Mesenchymal stem cell (in vitro differentiated cells and primary cell): ENCODE results near the gene MCM3AP.
"Not testable (repeated sequence)": the region's sequence is repeated elsewhere in the genome, so short reads cannot be mapped to it uniquely, and the experiment has no call there.

Experiments used
- DNase-seq: peaks from one replicate; pipeline ENCODE4 v3.0.0-alpha.2; 2013
- H2AFZ ChIP-seq: one replicate; pipeline ENCODE4 v1.6.1; 2013; ENCODE audit warnings: low read depth, mild to moderate bottlenecking, control low read depth, inconsistent platforms, low read length, moderate library complexity
- H2AK5ac ChIP-seq: 2 replicates; pipeline ENCODE4 v1.6.1; 2013; ENCODE audit warnings: low read length, moderate library complexity, mild to moderate bottlenecking, inconsistent platforms; ENCODE audit not compliant: severe bottlenecking
- H2BK120ac ChIP-seq: one replicate; pipeline ENCODE4 v1.6.1; 2013; ENCODE audit warnings: low read depth, mild to moderate bottlenecking, inconsistent platforms, low read length, moderate library complexity
- H2BK12ac ChIP-seq, 2 experiments: one replicate each; pipeline ENCODE4 v1.6.1; 2013; ENCODE audit warnings: inconsistent platforms in 2 of 2, low read length in 2 of 2, mild to moderate bottlenecking in 2 of 2, moderate library complexity in 2 of 2, control low read depth in 1 of 2
- H2BK15ac ChIP-seq: one replicate; pipeline ENCODE4 v1.6.1; 2013; ENCODE audit warnings: mild to moderate bottlenecking, low read depth, inconsistent platforms; ENCODE audit not compliant: poor library complexity, severe bottlenecking
- H2BK5ac ChIP-seq: 2 replicates; pipeline ENCODE4 v1.6.1; 2013; ENCODE audit warnings: low read depth, mild to moderate bottlenecking, low read length, control low read depth, inconsistent platforms; ENCODE audit not compliant: poor library complexity, severe bottlenecking
- H3K14ac ChIP-seq, 2 experiments: one replicate each; pipeline ENCODE4 v1.6.1; 2013; ENCODE audit warnings: inconsistent platforms in 2 of 2, low read length in 2 of 2, control low read depth in 1 of 2, mild to moderate bottlenecking in 1 of 2, moderate library complexity in 1 of 2
- H3K18ac ChIP-seq, 2 experiments: one replicate each; pipeline ENCODE4 v1.6.1; 2013; ENCODE audit warnings: inconsistent platforms in 2 of 2, low read length in 2 of 2, control low read depth in 1 of 2, low read depth in 1 of 2, mild to moderate bottlenecking in 1 of 2
- H3K23ac ChIP-seq, 2 experiments: one replicate each; pipeline ENCODE4 v1.6.1; 2013; ENCODE audit warnings: inconsistent platforms in 2 of 2, low read length in 2 of 2, mild to moderate bottlenecking in 2 of 2, moderate library complexity in 2 of 2, control low read depth in 1 of 2
- H3K27ac ChIP-seq: 2 replicates; pipeline ENCODE4 v1.5.1; 2013; ENCODE audit warnings: mild to moderate bottlenecking, moderate library complexity, low read length, control low read depth, inconsistent platforms; ENCODE audit not compliant: poor library complexity, severe bottlenecking
- H3K27me3 ChIP-seq, 2 experiments: 2 replicates each; pipeline versions ENCODE4 v1.6.1 to v1.7.0; 2013; ENCODE audit warnings: low read length in 2 of 2, mild to moderate bottlenecking in 2 of 2, moderate library complexity in 2 of 2, control low read depth in 1 of 2, inconsistent platforms in 1 of 2; ENCODE audit not compliant: control insufficient read depth in 1 of 2, insufficient read depth in 1 of 2
- H3K36me3 ChIP-seq, 2 experiments: 2 replicates each; pipeline versions ENCODE4 v1.6.1 to v1.7.0; 2013; ENCODE audit warnings: low read length in 2 of 2, control low read depth in 1 of 2, inconsistent platforms in 1 of 2, low read depth in 1 of 2, mild to moderate bottlenecking in 1 of 2; ENCODE audit not compliant: insufficient read depth in 2 of 2, control insufficient read depth in 1 of 2
- H3K4ac ChIP-seq, 2 experiments: one replicate each; pipeline ENCODE4 v1.6.1; 2013; ENCODE audit warnings: inconsistent platforms in 2 of 2, low read length in 2 of 2, mild to moderate bottlenecking in 2 of 2, moderate library complexity in 2 of 2, control low read depth in 1 of 2, low read depth in 1 of 2
- H3K4me1 ChIP-seq: 2 replicates; pipeline ENCODE4 v1.6.1; 2013; ENCODE audit warnings: low read depth, low read length, control low read depth; ENCODE audit not compliant: control insufficient read depth, insufficient read depth
- H3K4me2 ChIP-seq: 2 replicates; pipeline ENCODE4 v1.6.1; 2013; ENCODE audit warnings: low read length, mild to moderate bottlenecking, inconsistent platforms; ENCODE audit not compliant: poor library complexity, severe bottlenecking
- H3K4me3 ChIP-seq, 2 experiments: 2 replicates each; pipeline versions ENCODE4 v1.5.1 to v1.7.0; 2013; ENCODE audit warnings: low read length in 2 of 2, mild to moderate bottlenecking in 2 of 2, control low read depth in 1 of 2, low read depth in 1 of 2; ENCODE audit not compliant: insufficient read depth in 1 of 2
- H3K79me1 ChIP-seq: replicated peaks from 2 replicates; pipeline ENCODE4 v1.6.1; 2013; ENCODE audit warnings: mild to moderate bottlenecking, control low read depth, low read length, inconsistent platforms; ENCODE audit not compliant: poor library complexity, severe bottlenecking
- H3K9ac ChIP-seq: 2 replicates; pipeline ENCODE4 v1.7.0; 2013; ENCODE audit warnings: mild to moderate bottlenecking, low read length, moderate library complexity
- H3K9me3 ChIP-seq: 2 replicates; pipeline ENCODE4 v1.7.0; 2013; ENCODE audit warnings: mild to moderate bottlenecking, low read length; ENCODE audit not compliant: control insufficient read depth
- H4K8ac ChIP-seq: one replicate; pipeline ENCODE4 v1.6.1; 2013; ENCODE audit warnings: inconsistent platforms, mild to moderate bottlenecking, low read length, moderate library complexity
- H4K91ac ChIP-seq: one replicate; pipeline ENCODE4 v1.6.1; 2013; ENCODE audit warnings: mild to moderate bottlenecking, low read length, inconsistent platforms
- WGBS: methylation state at CpG from one replicate; pipeline ENCODE4 v1.1.7; 2013; ENCODE audit warnings: mixed read lengths; 5-methylcytosine and 5-hydroxymethylcytosine counted together

The MCM3AP gene

DNA sequence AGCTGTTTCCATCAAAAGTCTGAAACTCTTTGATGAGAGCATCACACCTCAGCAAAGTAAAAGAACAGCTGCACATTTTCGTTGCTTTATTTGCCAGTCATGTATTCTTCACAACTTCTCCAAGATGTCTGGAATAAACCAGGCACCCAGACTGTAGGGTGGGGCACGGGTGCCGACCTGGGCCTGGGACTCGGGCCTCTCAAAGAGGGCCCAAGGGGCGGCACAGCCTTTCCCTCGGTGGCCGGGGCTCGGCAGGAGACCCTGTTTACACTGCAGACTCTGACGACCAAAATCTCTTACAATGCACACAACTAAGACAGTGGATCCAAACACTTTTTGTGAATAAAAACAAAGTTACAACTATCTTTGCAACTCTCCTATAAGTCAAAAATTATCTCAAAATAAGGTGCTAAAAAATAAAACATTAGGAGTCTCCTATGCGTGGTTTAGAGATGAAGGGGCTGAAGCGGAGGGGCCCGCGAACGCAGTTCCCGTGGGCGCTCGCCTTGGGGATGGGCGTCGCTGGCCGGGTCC, 57.5 kb downstream of the MCM3AP start:
- H3K18ac ChIP-seq, result peak overlapping the region; percentile 89 to 99
- no peak overlapping the region for H4K8ac ChIP-seq
- peak overlapping the region in 1 of 2 experiments; percentile 95 for H2BK12ac ChIP-seq
- DNase-seq, result peak; percentile 15
- no peak overlapping the region for H4K91ac ChIP-seq
- H2BK15ac ChIP-seq, result no peak overlapping the region
- peak overlapping the region; percentile 39 for H3K27ac ChIP-seq
- under 1% methylated on average over 20 of the region's 20 CpGs for WGBS
- no peak overlapping the region for H2BK5ac ChIP-seq
- H3K9me3 ChIP-seq, result no peaks in the 10 kb centered on the region
- peak overlapping the region; percentile 94 to 97 for H3K4me3 ChIP-seq
- H3K23ac ChIP-seq, result peak overlapping the region in 1 of 2 experiments; percentile 91
- H3K4me1 ChIP-seq, result peaks cover 26% of the 10 kb centered on the region
- peaks cover 14 to 25% of the 10 kb centered on the region in 2 experiments for H3K36me3 ChIP-seq
- H3K4ac ChIP-seq, result peak overlapping the region; percentile 54 to 100
- H2BK120ac ChIP-seq, result peak overlapping the region; percentile 65
- peak overlapping the region; percentile 95 for H3K9ac ChIP-seq
- no peaks in the 10 kb centered on the region for H3K27me3 ChIP-seq
- H2AK5ac ChIP-seq, result no peak overlapping the region
- H2AFZ ChIP-seq, result peak overlapping the region; percentile 60
- no peak overlapping the region for H3K14ac ChIP-seq
- H3K4me2 ChIP-seq, result peak overlapping the region; percentile 75
- H3K79me1 ChIP-seq, result peaks cover 19% of the 10 kb centered on the region

- Histone ChIP-seq H2AK5ac (no peak overlapping the region), H3K4me2 (peak overlapping the region; percentile 75), H2BK15ac (no peak overlapping the region), H3K18ac (no peak overlapping the region), H3K4ac (peak overlapping the region in 1 of 2 experiments; percentile 5), H3K9me3 (no peaks in the 10 kb centered on the region), H3K36me3 (peaks cover 18 to 25% of the 10 kb centered on the region in 2 experiments), H3K4me1 (peaks cover 26% of the 10 kb centered on the region), H3K79me1 (peaks cover 15% of the 10 kb centered on the region), H2BK120ac (no peak overlapping the region), H3K4me3 (peak overlapping the region; percentile 23 to 97), H3K9ac (peak overlapping the region; percentile 95), H2BK5ac (no peak overlapping the region), H3K27me3 (no peaks in the 10 kb centered on the region), H4K8ac (no peak overlapping the region), H3K14ac (no peak overlapping the region), H4K91ac (no peak overlapping the region), H3K23ac (no peak overlapping the region), H2BK12ac (no peak overlapping the region), H3K27ac (no peak overlapping the region), H2AFZ (no peak overlapping the region)
- DNase-seq, result peak; percentile 79
- WGBS, result 38% methylated on average over 3 of the region's 4 CpGs
Observed at GRCh38 chr21:46226920-46227599, 58.4 kb downstream of the MCM3AP start.

- Histone ChIP-seq H4K91ac (peak overlapping the region; percentile 1), H3K27ac (no peak overlapping the region), H3K4me2 (no peak overlapping the region), H2BK120ac (no peak overlapping the region), H3K4me3 (peak overlapping the region in 1 of 2 experiments; percentile 97), H2BK15ac (no peak overlapping the region), H4K8ac (no peak overlapping the region), H2AFZ (no peak overlapping the region), H2BK12ac (no peak overlapping the region), H3K79me1 (peaks cover 13% of the 10 kb centered on the region), H3K18ac (no peak overlapping the region), H3K9ac (peak overlapping the region; percentile 95), H3K23ac (no peak overlapping the region), H2AK5ac (no peak overlapping the region), H3K4me1 (peaks cover 26% of the 10 kb centered on the region), H3K4ac (no peak overlapping the region), H3K36me3 (peaks cover 24 to 25% of the 10 kb centered on the region in 2 experiments), H2BK5ac (no peak overlapping the region), H3K27me3 (no peaks in the 10 kb centered on the region), H3K9me3 (no peaks in the 10 kb centered on the region), H3K14ac (no peak overlapping the region)
- WGBS, result 73% methylated on average over 1 of the region's 1 CpG
- peak; percentile 54 for DNase-seq
Observed at GRCh38 chr21:46226146-46226545, 59.3 kb downstream of the MCM3AP start.

DNA sequence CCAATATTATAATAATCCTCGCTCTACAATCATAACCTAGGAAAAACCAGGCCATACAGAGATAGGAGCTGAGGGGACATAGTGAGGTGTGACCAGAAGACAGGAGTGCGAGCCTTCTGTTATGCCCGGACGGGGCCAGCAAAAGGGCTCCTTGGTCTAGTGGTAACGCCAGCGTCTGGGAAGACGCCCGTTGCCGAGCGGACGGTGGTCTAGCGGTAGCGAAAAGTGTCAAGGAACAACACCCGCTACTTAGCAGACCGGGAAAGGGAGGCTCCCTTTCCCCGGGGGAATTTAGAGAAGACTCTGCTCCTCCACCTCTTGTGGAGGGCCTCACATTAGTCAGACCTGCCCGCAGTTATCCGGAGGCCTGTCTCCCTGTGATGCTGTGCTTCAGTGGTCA, 61.8 kb downstream of the MCM3AP start:
- not testable (repeated sequence) for H2BK12ac ChIP-seq, H3K9me3 ChIP-seq, H2BK15ac ChIP-seq, H3K14ac ChIP-seq, H2BK120ac ChIP-seq, H2AK5ac ChIP-seq, H4K8ac ChIP-seq, H3K27me3 ChIP-seq, H3K9ac ChIP-seq, H3K27ac ChIP-seq, H2BK5ac ChIP-seq, H4K91ac ChIP-seq, H3K18ac ChIP-seq, H3K23ac ChIP-seq, H3K4ac ChIP-seq, H3K4me2 ChIP-seq, H2AFZ ChIP-seq, DNase-seq, H3K4me3 ChIP-seq
- peaks cover 26% of the 10 kb centered on the region for H3K79me1 ChIP-seq
- peaks cover 18% of the 10 kb centered on the region for H3K4me1 ChIP-seq
- peaks cover 43 to 49% of the 10 kb centered on the region in 2 experiments for H3K36me3 ChIP-seq
- 96% methylated on average over 17 of the region's 18 CpGs for WGBS
